HepG2 (cell line): ENCODE results near the gene HPD. TPM values are rescaled to one million over a fixed set of nuclear protein-coding genes. Genes with fewer than 3 reads are reported as not detected.

Experiments
- ARID4A ChIP-seq: sonication (generic); formaldehyde crosslinking; IDR thresholded peaks from 2 replicates; pipeline ENCODE4 v1.5.0; 2020; ENCODE audit warnings: mild to moderate bottlenecking, missing genetic modification reagents, borderline replicate concordance
- ARNT2 ChIP-seq: sonication (generic); formaldehyde crosslinking; IDR thresholded peaks from 2 replicates; pipeline ENCODE4 v1.8.0; 2022; ENCODE audit warnings: mild to moderate bottlenecking, low read depth, missing genetic modification reagents, moderate library complexity
- BCLAF1 ChIP-seq: fragments of 450-650 bp; IDR thresholded peaks from 2 replicates; pipeline ENCODE4 v1.6.1; 2017; ENCODE audit warnings: mild to moderate bottlenecking
- CBX2 ChIP-seq, 2 experiments: fragments of 200-600 bp in 1 of 2; sonication (generic); formaldehyde crosslinking in 1 of 2; IDR thresholded peaks; 2 replicates each; pipeline versions ENCODE4 v1.7.0 to v1.8.1; 2018 to 2022; ENCODE audit warnings: low read depth in 2 of 2, low read length in 1 of 2, mild to moderate bottlenecking in 1 of 2, missing genetic modification reagents in 1 of 2
- EP300 ChIP-seq, 3 experiments: sonication (generic) in 1 of 3; formaldehyde crosslinking in 1 of 3; IDR thresholded peaks; 2 replicates each; pipeline versions ENCODE4 v1.5.1 to v1.6.1; 2011 to 2020; ENCODE audit warnings: low read depth in 2 of 3, low read length in 2 of 3, borderline replicate concordance in 1 of 3, improper control_type of control experiment in 1 of 3, mild to moderate bottlenecking in 1 of 3, missing genetic modification reagents in 1 of 3, moderate library complexity in 1 of 3
- EZH2 ChIP-seq: conservative IDR thresholded peaks from 2 replicates; pipeline ENCODE4 v1.6.1; 2012; ENCODE audit warnings: mild to moderate bottlenecking, low read depth, low read length, moderate library complexity
- HNRNPH1 ChIP-seq: fragments of 200-400 bp; formaldehyde crosslinking; optimal IDR thresholded peaks from 2 replicates; pipeline ENCODE3; 2017; ENCODE audit warnings: mild to moderate bottlenecking, low read depth, low read length
- IKZF4 ChIP-seq: sonication (generic); formaldehyde crosslinking; IDR thresholded peaks from 2 replicates; pipeline ENCODE4 v1.5.1; 2020; ENCODE audit warnings: borderline replicate concordance, mild to moderate bottlenecking, low read depth, missing genetic modification reagents; ENCODE audit errors: not compliant biosample characterization
- MAZ ChIP-seq, 2 experiments: sonication (generic) in 1 of 2; formaldehyde crosslinking in 1 of 2; IDR thresholded peaks; 2 replicates each; pipeline versions ENCODE4 v1.5.0 to v1.6.1; 2012 to 2020; ENCODE audit warnings: low read depth in 2 of 2, mild to moderate bottlenecking in 2 of 2, borderline replicate concordance in 1 of 2, improper control_type of control experiment in 1 of 2, low read length in 1 of 2, missing genetic modification reagents in 1 of 2, moderate library complexity in 1 of 2
- MBNL3 ChIP-seq: fragments of 250-450 bp; sonication (Bioruptor Pico); conservative IDR thresholded peaks from 2 replicates; pipeline ENCODE4 v1.8.0; 2022; ENCODE audit warnings: mild to moderate bottlenecking, inconsistent platforms
- NR2F6 ChIP-seq, 2 experiments: IDR thresholded peaks; 2 replicates each; pipeline ENCODE4 v1.6.1; 2016; ENCODE audit warnings: antibody characterized with exemption in 1 of 2, mild to moderate bottlenecking in 1 of 2
- REL ChIP-seq: sonication (generic); formaldehyde crosslinking; conservative IDR thresholded peaks from 2 replicates; pipeline ENCODE4 v1.8.0; 2022; ENCODE audit warnings: mild to moderate bottlenecking, missing genetic modification reagents, moderate library complexity
- TFDP1 ChIP-seq: IDR thresholded peaks from 2 replicates; pipeline ENCODE4 v1.6.1; 2016; ENCODE audit warnings: missing compliant biosample characterization, missing genetic modification reagents, borderline replicate concordance
- THAP7 ChIP-seq: sonication (generic); formaldehyde crosslinking; IDR thresholded peaks from 2 replicates; pipeline ENCODE4 v1.8.1; 2023; ENCODE audit warnings: mild to moderate bottlenecking, missing genetic modification reagents
- ZNF124 ChIP-seq: sonication (generic); formaldehyde crosslinking; IDR thresholded peaks from 2 replicates; pipeline ENCODE4 v1.4.0; 2020; ENCODE audit warnings: missing genetic modification reagents
- ZNF451 ChIP-seq: sonication (generic); formaldehyde crosslinking; IDR thresholded peaks from 2 replicates; pipeline ENCODE4 v1.5.0; 2020; ENCODE audit warnings: mild to moderate bottlenecking, missing genetic modification reagents
- polyA plus RNA-seq, 8 experiments: library from polyadenylated mRNA; depleted of rRNA in 3 of 8; stranded (reverse) in 7 of 8; unstranded in 1 of 8; fragments of >200 nt; fragmentation: Illumina TruSeq in 4 of 8; extraction: Trizol in 4 of 8; gene quantifications; 2 replicates each; pipeline versions ENCODE4 v1.2.1 to v1.2.3, GENCODE V29; 2011 to 2016; ENCODE audit warnings: low read depth in 4 of 8, missing spikeins in 1 of 8, mixed read lengths in 1 of 8; ENCODE audit not compliant: insufficient read depth in 1 of 8
- total RNA-seq, 5 experiments: library from RNA; depleted of rRNA; stranded (reverse); fragments of >200 nt; fragmentation: Illumina TruSeq; extraction: Trizol; gene quantifications; 2 replicates each; pipeline ENCODE4 v1.2.3, GENCODE V29; 2016; ENCODE audit warnings: low read depth in 1 of 5

The HPD gene
- total and polyA plus RNA-seq, 2 of the 13 experiments (the other 11 are each of a cell fraction or from before 2014, with no cell fraction given), result 120 to 195 TPM

GRCh38 chr12:121857322-121858246, 1.1 kb downstream of the HPD start (continued):
- TF ChIP-seq THAP7 (CRISPR knock-in tag), result no peak
- TF ChIP-seq HNRNPH1, result no peak
- TF ChIP-seq MAZ (IDR thresholded peaks at IDR 0.05; ENCODE audit: borderline replicate concordance, low read depth, low read length), result peak; percentile 63; the same call in 1 of the 2 replicates
- TF ChIP-seq MAZ (CRISPR knock-in tag; IDR thresholded peaks at IDR 0.05; ENCODE audit: low read depth), result peak; percentile 6; the same call in 1 of the 2 replicates
- peak; percentile 66 to 83; a peak in 3 of 4 replicates for TF ChIP-seq EP300 (IDR thresholded peaks at IDR 0.05; ENCODE audit: low read depth in 2 of 2, low read length in 2 of 2)
- TF ChIP-seq EP300 (CRISPR knock-in tag; IDR thresholded peaks at IDR 0.05; ENCODE audit: borderline replicate concordance), result peak; percentile 81
- no peak for TF ChIP-seq TFDP1
- no peak for TF ChIP-seq EZH2
- no peak for TF ChIP-seq ARNT2
- peak; percentile 31; the same call in 1 of the 2 replicates for TF ChIP-seq ZNF124 (CRISPR knock-in tag)
- peak; percentile 98 for TF ChIP-seq NR2F6 (IDR thresholded peaks at IDR 0.05)
- TF ChIP-seq NR2F6 (CRISPR knock-in tag; IDR thresholded peaks at IDR 0.05), result peak; percentile 97
- TF ChIP-seq CBX2 (IDR thresholded peaks at IDR 0.05; ENCODE audit: low read depth, low read length), result no peak
- no peak for TF ChIP-seq CBX2 (CRISPR knock-in tag; IDR thresholded peaks at IDR 0.05; ENCODE audit: low read depth)
- TF ChIP-seq ZNF451 (CRISPR knock-in tag), result no peak
- TF ChIP-seq MBNL3, result no peak
- TF ChIP-seq IKZF4 (CRISPR knock-in tag), result no peak
- no peak for TF ChIP-seq BCLAF1
- peak; percentile 78 for TF ChIP-seq ARID4A
- TF ChIP-seq REL (CRISPR knock-in tag), result 0 out of 2 replicates have a peak, but pooled peaks have one; percentile 67
